ENCODE data around the gene UBA6.
"Not testable (repeated sequence)": the region's sequence is repeated elsewhere in the genome, so short reads cannot be mapped to it uniquely, and the experiment has no call there.

The UBA6 gene

DNA sequence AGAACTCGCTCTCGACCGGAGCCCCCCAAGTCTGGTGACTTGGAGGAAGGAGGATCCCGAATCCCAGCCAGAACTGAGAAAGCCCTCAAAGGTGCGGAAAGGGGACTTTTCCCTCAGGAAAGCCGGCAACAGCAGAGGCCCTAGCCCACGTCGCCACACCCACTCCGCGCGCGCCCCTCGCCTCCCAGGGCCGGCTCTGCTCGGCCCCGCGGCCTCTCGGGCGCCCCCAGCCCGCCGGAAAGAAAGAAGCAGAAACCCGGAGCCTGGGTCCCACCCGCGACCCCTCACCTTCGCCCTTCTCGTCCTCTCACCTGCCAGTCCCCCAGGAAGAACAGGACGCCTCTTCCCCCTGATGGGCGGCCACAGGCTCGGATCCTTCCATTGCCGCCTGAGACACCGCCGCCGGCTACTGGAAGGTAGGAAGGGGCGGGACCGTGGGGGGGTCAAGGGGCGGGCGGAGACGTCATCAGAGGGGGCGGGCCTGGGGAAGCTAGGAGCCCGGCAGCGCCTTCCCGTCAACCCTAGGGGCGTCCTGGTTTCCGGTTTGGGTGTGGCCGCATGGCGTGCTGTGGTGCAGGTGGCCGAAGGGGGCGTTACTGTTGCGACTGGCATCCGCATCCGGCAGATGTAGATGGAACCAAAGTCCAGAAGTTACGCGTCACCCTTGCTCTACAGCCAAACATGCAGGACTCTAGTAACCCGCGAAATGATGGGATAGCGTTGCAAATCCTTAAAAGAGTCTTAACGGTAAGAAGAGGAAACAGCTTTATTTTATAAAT is at the start of gene UBA6:
Gene UBA6, minus strand, starts transcription at position 418 of the 779 bp plus-strand sequence. Its CDS starts 36 bp downstream, at position 382.
- peak; percentile 96 for DNase-seq (ENCODE audit: low spot score)

DNA sequence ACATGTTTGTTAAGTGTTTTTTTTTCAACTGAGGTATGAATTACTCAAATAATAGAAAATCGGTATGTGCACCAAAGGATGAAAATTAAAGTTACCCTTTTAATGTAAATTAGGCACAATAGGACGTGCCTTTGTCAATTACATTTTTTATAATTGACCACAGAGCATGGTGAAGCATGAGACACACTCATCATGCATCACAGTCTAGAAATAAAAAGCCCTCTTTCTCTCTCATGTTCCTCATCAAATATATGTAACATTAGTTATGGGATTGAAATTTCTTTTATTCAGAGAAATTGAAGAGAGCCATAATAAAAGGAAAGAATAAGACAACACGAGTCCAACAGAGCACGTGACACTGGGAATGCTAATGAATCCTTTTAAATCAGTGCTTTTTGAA is 49.7 kb upstream of the UBA6 start:
- DNase-seq (ENCODE audit: low spot score), result no peak

DNA sequence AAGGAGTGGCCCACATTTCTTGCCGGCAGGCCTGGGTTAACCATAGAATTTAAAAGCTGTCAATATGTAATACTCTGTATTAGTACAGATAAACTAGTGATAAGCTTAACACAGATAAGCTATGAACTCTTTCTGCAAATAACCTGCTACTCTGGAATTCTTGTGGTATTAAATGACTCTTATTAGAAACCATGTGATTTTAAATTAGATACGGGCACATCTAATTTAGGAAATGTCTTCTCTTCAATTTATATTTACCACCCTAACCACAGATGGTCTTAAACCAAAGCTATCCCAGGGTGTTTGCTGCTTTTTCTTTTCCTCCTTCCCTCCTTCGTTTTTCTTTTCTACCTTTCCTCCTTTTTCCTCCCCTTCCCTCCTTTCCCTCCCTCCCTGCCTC is 48.3 kb upstream of the UBA6 start:
- no peak for DNase-seq (ENCODE audit: low spot score)

DNA sequence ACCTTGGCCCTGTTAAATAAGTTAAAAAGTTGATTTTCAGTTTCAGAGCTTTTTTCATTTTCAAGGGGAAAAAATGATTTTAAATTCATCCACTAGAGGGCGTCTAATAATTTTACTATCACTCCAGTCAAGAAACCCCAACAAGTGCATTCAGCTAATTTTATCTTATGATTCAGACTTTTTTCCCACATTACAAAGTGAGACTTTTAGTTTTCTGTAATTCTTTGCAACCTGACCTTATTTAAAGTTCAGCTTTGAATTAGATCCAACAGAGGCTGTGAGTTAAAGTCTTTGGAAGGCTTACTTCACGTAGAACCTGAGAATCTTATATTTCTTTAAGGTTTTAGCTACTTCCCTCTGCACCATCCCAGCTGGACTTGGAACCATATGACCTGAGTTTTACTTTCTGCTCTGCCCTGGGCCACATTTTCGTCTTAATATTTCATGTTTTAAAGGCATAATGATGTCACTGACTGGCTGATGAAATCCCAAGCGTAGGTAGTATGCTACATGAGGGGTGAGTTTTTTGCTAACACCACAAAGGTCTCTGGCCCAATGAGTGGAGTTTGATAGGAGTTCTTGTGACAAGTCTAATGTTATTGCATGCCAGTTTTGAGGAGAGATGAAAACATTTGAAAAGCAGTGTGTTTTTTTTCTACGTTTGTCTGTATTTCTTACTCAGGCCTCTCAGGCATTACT is 46.0 kb upstream of the UBA6 start:
- DNase-seq (ENCODE audit: low spot score), result peak; percentile 32

DNA sequence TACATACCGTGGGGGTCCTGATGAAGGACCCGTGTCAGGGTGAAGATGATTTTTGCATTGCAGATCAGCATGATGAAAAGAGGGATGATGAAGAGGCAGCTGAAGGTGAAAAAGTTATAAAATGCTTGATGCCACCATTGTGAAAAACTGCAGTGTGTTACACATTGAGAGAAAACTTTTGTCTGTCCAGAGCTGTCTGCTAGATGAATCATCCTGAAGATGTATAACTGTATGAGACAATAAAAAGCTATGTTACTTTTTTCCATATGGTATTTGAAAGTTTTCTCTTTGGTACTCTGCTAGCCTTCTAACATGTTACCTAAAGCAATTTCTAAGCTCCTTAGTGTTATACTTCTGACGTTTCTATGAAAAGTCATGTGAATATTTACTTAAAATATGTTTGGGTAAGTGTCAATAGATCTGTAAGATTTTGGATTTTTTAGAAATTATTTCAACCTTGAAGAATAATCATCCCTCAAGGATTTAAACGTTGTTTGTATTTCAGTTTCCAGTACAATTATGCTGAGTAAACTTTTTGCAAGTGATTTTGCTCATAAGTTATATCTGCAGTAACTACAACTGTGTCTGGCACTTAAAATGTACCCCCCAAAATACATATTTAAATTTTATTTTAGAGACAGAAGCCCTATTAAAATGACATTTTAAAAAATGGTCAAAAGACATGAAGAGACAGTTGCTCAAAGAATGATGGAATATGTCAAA is 43.8 kb upstream of the UBA6 start:
- DNase-seq (ENCODE audit: low spot score), result no peak

DNA sequence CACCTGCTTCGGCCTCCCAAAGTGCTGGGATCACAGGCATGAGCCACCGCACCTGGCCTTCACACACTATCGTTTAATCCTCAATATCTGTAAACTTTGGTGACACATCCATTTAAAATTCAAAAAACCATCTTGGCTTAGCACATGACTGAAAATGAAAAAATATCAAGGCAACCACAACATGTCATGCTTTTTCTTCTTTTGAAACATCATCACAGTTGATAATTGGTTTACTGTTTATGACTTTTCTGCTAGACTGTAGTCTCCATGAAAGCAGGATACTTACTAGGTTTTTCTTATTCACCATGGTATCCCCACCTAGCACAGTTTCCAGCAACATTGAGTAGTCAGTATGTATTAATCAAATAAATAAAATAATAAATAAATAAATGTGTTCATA is 42.2 kb upstream of the UBA6 start:
- DNase-seq (ENCODE audit: low spot score), result no peak

DNA sequence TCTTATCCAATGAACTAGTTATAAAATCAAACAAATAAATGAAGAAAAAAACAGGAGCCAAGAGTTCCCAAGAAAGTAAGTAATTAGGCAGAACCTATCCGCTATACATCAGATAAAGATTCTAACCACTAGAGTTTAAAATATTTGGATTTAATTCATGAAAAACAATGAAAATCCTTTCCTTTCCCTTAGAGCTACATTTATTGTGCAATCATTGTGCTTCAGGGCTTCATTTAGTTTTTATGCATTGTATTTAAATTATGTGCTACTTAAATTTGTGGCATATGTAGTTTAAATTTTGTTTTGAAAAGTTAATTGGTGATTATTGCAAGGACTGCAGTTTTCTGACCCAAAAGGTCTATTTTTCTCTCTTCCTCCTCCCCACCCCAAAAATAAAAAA is 35.3 kb upstream of the UBA6 start:
- DNase-seq (ENCODE audit: low spot score), result no peak

DNA sequence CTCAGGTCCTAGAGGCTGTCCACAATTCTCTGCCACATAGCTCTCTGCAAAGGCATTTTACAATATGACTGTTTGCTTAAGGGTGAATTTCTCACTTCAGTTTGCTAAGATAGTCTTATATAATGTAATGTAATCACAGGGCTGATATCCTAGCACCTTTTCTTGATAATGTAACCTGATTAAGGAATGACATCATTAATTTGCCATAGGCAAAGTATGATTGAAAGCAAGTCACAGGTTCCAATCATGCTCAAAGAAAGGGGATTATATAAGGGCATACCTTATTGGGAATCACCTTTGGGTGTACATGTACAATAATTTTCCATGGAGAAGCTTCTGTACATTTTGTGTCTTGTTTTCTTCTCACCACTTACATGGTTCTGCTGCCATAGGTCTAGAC is 34.4 kb upstream of the UBA6 start:
- DNase-seq (ENCODE audit: low spot score), result no peak

DNA sequence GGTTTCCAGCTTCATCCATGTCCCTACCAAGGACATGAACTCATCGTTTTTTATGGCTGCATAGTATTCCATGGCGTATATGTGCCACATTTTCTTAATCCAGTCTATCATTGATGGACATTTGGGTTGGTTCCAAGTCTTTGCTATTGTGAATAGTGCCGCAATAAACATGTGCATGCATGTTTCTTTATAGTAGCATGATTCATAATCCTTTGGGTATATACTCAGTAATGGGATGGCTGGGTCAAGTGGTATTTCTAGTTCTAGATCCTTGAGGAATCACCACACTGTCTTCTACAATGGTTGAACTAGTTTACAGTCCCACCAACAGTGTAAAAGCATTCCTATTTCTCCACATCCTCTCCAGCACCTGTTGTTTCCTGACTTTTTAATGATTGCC is 29.6 kb upstream of the UBA6 start:
- not testable (repeated sequence) for DNase-seq (ENCODE audit: low spot score)

DNA sequence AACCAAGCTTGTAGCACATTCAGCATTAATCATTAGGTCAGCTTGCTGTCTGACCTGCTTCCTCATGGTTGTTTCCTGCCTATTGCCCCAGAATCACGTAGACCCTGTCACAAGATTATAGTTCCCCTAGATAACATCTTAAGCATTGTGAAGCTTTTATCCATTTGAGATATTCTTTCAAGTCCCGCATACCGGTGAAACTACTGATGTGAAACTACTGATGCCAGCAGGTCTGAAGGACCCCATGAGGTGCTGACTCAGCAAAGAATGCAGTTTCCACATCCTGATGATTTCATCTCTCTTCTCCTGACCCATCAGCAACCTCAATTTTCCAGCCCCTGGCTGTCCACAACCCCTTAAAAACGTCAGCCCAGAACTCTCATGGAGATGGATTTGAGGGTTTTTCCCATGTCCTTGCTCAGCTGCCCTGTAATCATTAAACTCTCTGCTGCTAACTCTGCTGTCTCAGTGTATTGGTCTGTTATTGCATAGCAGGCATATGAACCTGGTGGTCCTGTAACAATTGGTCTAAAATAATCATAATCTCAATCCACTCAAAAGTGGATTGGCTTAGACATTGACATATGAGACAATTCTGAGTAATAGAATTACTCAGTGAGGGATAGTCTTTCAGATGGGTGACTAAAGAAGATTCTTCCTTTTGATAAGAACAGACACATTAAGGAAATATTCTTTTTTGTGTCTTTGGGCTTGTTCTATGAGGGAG is 26.3 kb upstream of the UBA6 start:
- no peak for DNase-seq (ENCODE audit: low spot score)

DNA sequence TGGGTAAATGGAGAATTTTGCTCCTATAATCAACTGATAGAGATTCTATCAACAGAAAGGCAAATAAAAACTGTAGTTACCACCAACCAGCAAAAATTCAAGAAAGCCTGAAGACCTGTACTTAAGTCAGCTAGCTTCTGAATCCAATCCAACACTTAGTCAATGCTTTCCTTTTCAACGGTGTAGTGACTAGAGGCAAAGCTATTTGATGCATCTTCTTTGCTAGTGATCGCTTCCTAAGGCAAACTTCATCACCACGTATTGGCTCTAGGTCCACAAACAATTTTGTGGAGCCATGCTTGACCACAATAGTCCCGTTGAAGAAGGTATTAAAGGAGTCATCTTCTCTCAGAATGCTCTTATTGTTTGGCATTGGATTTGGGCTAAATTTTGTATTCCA is 25.0 kb upstream of the UBA6 start:
- no peak for DNase-seq (ENCODE audit: low spot score)

DNA sequence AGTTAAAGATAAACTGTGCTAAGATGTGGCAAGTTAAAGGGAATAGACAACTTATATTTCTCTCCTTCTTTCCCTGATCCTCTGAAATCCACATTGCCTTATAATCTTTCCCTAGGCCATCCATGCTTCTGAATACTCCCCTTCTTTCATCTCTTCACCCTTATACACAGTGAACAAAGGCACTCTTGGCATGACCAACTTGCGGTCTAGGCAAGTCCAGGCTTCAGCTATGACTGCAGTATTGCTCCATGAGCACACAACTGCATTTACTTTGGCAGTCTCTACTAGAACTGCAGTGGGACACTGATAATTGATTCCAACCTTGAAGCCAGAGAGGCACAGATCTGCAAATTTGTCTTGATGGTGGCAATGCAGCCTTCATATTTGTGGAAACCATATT is 24.2 kb upstream of the UBA6 start:
- DNase-seq (ENCODE audit: low spot score), result no peak

DNA sequence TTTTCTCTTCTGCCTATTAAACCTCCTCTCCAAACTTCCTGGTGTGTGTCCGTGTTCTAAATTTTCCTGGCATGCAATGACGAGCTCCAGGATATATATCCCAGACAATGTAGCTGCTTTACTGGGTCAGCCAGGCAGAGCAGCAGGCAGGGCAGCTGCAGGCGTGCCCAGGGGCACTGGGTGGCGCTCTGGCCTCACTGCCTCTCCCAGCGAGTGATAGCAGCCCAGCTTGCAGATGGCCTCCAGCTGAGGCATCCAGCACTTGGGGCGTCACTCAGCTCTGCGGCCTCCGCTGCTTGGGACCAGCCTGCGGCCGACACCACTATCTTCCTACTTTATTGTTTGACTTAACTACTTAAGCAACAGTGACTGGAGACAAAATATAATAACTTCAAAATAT is 23.0 kb upstream of the UBA6 start:
- no peak for DNase-seq (ENCODE audit: low spot score)

DNA sequence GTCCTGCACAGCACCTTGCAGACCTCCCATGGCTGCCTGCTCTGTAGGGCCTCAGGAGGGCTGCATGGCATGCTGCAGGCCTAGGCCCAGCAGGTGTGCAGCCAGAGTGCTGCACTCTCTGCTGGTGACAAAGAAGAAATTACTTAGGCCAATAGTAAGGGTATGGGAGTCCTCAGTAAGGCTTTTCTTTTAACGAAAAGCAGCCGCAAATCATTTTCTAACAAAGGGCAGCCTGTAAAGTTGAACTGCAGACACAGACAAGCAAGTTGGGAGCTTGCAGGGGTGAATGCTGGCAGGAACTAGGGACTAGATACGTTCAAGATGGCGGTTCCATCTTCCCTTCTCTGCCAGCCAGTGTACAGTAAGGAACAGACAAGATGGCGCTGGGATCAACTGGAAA is 22.4 kb upstream of the UBA6 start:
- no peak for DNase-seq (ENCODE audit: low spot score)

DNA sequence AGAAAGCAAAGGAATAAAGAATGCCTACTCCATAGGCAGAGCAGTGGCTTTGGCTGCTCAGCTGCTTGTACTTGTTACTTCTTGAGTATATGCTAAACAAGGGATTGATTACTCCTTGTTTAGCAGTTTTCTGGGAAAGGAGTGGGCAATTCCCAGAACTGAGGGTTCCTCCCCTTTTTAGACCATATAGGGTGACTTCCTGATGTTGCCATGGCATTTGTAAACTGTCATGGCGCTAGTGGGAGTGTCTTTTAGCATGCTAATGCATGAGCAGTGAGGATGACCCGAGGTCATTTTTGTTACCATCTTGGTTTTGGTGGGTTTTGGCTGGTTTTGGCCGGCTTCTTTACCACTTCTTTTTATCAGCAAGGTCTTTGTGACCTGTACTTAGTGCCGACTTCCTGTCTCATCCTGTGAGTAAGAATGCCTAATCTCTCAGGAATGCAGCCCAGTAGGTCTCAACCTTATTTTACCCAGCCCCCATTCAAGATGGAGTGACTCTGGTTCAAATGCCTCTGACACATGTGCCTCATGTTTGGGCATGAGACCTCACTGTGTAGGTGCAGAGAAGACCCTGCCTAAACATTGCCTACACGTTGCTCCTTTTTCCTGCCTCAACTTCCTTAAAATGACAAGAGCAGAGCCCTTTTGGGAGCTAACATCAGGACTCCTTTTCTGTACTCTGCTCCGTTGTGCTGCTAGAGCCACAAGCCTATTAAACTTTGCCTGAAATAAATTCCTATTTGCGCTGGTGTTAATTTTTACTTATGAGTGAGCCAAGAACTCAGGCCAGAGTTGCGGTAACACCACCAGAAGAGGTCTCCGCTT is 21.0 kb upstream of the UBA6 start:
- DNase-seq (ENCODE audit: low spot score), result no peak

DNA sequence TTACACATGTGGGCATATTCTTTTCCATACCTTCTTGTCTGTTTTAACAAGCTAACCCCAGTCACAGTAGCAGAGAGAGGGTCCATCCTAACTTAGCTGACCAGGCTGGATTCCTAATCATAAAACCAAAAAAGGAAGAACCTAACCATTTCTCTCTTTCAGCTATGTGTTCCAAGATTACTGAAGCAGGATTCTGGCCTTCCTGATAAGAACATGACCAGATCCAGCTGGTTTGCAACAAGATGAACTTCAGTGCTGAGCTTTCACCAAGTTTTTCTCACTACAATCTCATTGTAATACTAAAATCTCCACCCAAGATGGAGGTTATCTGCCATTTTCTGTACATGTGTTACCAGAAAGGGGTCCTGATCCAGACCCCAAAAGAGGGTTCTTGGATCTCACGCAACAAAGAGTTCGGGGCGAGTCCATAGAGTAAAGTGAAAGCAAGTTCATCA is 20.4 kb upstream of the UBA6 start:
- no peak for DNase-seq (ENCODE audit: low spot score)

DNA sequence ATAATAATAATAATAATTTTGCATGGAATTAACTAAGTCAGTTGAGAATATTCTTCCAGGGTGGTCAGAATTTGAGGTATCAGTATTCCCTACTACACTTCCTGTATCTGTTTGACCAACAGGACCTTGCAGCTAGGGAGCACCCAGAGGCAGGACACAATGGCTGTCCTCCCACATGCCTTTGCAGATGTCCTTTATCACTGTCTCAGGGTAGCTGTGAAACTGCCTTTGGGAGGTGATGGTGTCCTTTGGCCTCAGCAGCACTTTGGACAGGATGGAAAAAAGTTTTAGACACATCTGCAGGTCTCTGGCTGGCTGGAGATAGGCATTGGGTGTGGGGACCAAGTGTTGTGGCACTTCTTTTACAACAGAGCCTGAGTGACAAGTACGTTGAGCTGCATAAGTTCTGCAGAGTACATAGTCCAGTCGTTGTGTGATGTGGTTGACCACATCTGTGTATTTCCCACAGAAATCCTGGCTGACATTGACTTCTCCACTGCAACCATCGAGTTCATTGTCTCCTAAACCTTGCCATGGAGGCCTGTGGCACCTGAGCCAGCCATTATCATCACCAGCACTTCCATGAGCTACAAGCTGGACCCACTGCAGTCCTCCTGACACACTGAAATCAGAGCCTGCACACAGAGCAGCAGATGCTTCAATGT is 19.1 kb upstream of the UBA6 start:
- DNase-seq (ENCODE audit: low spot score), result no peak

DNA sequence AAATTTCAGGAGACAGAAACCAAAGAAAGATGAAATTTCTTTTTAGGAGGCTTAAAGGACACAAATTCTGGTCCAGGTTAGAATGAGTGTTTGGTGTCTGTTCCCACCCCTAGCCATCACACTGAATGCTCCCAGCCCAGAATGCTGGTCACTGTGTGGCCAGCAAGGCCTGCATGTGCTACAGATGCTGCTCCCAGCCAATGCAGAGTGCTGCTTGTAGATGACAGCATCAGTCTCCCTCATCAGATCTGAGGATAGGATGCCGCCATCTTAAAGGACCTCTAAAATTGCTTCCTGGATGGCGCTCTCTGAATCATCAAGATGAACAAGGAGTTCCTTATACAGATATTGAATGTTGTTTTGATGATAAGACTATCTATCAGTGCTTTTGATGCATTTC is 17.9 kb upstream of the UBA6 start:
- no peak for DNase-seq (ENCODE audit: low spot score)

DNA sequence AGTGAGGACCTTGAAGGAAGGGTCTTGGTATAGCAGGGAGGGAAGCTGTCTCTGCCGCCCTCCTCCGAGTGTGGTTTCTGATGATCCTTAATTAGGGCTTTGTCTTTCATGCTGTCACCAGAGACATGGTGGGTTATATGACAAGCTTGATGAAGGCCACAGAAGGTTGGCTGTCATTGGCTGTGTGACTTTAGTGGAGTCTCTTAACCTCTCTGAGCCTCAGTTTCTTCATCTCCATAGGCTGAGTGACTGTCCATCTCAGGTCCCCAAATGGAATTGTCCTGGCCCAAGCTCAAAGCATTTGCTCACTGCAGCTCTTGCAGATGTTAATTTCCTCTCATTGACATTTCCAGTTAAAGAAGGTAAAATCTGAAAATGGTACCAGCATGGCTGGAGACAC is 16.6 kb upstream of the UBA6 start:
- no peak for DNase-seq (ENCODE audit: low spot score)

DNA sequence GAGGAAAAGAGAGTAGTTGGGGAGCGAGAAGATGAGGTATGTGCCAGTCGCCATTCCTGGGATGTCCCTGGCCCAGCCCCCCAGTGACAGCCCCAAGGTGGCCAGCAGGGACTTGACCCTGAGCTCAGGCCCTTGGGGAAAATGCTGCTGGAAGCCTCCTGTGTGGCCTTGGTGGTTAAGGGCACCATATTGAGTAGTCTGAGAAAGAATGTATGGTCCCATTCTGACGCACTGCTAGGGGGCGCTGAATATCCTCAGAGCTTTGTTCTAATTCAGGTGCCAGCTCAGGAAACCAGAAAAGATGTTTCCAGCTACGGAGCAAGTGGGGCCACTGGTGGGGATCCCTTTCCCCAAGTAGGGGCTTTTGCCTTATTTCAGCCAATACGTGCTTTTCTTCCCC is 14.0 kb upstream of the UBA6 start:
- DNase-seq (ENCODE audit: low spot score), result no peak

DNA sequence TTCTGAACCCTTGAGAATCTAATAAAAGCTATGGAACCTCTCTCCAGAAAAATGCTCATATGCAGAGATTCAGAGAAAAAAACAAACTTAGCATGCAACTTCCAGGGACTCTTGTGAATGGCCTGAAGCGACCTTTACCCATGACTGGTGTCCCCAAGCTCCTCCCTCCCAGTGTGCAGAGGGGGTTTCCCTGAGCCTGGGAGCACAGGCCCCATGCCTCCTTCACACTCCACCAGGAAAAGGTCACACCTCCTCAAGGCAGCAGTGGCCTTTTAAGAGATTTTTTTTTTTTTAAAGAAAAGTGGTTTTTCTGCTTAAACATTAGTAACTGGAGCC is 13.3 kb upstream of the UBA6 start:
- DNase-seq (ENCODE audit: low spot score), result no peak
